GM13977 (cell line): ENCODE measurements around the gene PYGL.

ENCODE experiments used
- DNase-seq: peaks from one replicate; pipeline ENCODE4 v3.0.0; 2012; ENCODE audit warnings: low spot score
- in situ Hi-C: fragments of 300-500 bp; cut with MboI; formaldehyde crosslinking; loops from one replicate; pipeline ENCODE4 v1.12.0; 2022; ENCODE audit warnings: low sequenced_read_pairs, low pct_unique_long_range_greater_than_20kb, mixed read lengths, inconsistent platforms; ENCODE audit not compliant: unreplicated experiment
- TF ChIP-seq, protein P1 (sequence below): IDR thresholded peaks from 2 replicates; pipeline ENCODE4 v1.5.1; 2012; ENCODE audit warnings: mild to moderate bottlenecking, control low read depth; ENCODE audit not compliant: insufficient read depth; ENCODE audit errors: extremely low read depth, missing control alignments

The PYGL gene

DNA sequence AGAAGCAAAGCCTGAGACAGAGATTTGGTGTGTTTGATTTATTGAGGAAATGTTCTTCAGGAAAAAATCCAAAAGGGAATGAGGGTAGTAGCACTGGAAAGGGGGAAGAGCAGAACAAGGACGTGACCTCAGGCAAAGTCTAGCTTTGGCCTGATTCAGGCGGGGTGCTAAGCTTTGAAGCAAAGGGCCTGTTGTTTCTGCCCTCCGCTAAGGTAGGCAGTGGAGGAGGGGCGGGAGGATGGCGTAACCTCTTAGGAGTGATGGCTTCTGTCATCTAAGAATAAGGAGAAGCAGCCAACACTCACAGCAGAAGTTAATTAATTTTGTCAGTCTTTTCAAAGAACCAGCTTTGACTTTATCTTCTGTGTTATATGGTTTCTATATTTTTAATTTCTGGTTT, 52.0 kb downstream of the PYGL start:
- DNase-seq, result no peak
- in situ Hi-C loops, result no loop called here
- TF ChIP-seq, protein P1, sequence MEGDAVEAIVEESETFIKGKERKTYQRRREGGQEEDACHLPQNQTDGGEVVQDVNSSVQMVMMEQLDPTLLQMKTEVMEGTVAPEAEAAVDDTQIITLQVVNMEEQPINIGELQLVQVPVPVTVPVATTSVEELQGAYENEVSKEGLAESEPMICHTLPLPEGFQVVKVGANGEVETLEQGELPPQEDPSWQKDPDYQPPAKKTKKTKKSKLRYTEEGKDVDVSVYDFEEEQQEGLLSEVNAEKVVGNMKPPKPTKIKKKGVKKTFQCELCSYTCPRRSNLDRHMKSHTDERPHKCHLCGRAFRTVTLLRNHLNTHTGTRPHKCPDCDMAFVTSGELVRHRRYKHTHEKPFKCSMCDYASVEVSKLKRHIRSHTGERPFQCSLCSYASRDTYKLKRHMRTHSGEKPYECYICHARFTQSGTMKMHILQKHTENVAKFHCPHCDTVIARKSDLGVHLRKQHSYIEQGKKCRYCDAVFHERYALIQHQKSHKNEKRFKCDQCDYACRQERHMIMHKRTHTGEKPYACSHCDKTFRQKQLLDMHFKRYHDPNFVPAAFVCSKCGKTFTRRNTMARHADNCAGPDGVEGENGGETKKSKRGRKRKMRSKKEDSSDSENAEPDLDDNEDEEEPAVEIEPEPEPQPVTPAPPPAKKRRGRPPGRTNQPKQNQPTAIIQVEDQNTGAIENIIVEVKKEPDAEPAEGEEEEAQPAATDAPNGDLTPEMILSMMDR, result no peak

GRCh38 chr14:50887476-50887875, 56.8 kb downstream of the PYGL start:
- TF ChIP-seq, protein P1, result no peak
- in situ Hi-C loops, result no loop called here
- DNase-seq, result no peak

- TF ChIP-seq, protein P1, result no peak
- DNase-seq, result no peak
- in situ Hi-C loops, result no loop called here
These were observed 60.5 kb downstream of the PYGL start for GRCh38 chr14:50883827-50884197.

DNA sequence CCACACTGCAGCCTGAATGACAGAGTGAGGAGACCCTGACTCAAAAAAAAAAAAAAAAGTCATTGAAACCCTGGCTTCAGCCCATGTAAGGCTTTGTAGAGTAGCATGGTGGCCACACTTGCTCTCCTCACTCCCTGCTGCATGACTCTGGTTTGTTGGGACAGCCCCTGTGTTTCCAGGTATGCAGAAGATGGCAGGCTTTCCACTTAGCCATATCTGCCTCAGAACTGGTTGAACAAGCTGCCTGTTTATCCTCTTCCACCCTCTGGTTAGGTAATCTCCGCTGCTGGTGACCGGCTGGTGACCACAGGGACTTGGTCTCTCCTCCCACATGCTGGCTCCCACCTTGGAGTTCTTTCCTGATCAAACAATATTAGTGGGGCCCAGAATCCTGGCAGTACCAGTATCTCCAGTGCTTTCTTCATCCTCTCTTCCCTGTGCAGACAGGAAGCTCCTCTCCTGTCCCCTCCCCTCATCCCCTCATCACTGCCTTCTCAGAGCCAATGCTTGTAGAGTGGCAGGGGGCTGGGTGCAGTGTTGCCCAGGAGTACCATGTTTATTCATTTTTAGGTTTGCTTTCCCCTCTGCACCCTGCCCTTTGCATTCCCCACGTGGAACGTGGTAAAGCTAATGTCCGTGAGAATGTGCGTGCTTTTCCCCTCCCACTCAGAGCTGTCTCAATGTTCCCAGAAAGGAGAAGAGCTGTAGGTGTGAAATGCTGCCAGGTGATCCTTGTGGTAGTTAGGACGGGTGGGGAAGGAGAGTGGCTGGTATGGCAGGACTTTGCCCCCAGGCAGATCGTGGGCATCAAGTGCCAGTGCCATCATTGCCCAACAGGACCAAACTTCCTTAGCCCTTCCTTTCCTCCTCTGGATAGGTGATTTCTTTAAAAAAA, 61.1 kb downstream of the PYGL start:
- in situ Hi-C loops, result no loop called here
- TF ChIP-seq, protein P1, result no peak
- DNase-seq, result no peak

DNA sequence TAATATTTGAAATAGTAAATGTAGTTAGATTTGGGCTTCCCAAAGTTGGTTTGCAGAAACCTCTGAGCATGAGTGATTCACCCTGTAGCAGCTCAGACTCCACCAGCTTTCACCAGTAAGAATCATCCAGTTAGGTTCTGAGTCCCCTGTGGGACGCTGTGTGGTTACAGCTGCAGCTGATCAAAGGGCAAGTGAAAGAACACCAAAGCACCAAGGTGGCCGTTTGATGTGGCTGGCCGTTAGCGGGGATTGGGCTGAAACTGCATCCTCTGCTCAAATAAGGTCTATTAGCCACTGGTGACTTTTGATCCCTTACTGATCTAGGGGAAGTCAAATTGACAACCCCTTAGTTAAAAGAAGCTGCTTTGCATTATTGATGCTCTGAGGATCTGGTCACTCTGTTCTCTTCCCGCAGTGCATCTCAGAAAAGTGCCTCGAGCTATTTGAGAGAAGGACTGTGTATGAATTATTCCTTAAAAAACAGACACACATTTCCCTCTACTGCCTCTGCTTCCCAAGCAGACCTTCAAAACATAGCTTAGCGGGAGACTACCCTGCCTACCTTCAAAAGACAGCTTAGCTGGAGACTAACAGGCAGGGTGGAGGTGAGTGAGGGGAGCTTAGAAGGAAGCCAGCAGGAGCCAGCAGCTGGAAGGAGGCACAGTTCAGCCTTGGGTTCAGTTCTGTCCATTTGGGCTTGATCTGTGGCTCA, 68.8 kb downstream of the PYGL start:
- DNase-seq, result peak; percentile 86
- TF ChIP-seq, protein P1, result no peak
- in situ Hi-C loops, result no loop called here

DNA sequence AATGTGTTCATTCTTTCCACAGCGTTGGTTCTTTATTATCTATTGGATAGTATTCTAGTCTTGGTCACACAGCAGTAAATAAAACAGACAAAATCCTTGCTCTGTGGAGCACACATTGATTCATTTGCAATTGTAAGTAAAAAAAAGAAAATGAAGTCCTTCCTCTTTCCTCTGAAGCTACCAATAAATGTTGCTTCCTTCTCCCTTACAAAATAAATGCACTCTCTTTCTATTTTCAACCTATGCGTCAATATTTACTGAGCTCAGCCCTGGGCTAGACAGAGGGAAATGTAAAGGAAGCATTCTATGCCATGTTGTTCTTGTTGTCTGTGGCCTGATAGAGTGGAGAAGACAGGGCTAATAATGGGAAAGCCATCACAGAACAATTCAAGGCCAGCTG, 69.5 kb downstream of the PYGL start:
- in situ Hi-C loops, result loop anchor here (25.0 kb wide), 1 partner anchor 287 kb away; no protein-coding TSS in a partner anchor
- DNase-seq, result no peak
- TF ChIP-seq, protein P1, result no peak
